GM18526 (cell line): ENCODE data around the gene BAD.

Experiments used
- POLR2A ChIP-seq: IDR thresholded peaks from 3 replicates; pipeline ENCODE4 v1.6.1; 2011; ENCODE audit not compliant: insufficient read length; ENCODE audit errors: extremely low read depth

Gene BAD

DNA sequence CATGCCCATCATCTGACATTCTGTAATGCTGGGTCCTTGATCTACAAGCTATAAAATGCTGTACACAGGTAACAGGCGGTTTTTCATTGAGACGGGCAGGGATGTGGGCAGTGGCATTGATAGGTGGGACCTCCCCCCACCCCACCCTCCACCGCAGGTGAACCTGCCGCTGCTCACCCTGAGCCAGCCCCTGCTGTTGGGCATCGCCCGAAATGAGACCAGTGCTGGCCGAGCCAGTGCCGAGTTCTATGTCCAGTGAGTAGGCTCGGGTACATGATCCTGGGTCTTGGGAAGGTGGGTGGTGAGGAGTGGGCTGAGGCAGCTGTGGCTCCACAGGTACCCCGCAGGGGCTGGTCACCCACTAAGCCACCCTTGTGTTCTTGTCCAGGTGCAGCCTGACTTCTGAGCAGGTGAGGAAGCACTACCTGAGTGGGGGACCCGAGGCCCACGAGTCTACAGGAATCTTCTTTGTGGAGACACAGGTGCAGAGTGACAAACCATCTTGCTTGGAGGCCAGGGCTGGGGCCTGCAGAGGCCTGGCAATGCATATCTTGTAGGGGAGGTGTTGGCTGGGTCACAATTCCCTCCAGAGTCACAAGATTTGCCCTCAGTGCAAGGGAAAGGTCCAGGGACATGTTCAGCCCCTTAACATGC lies 55.2 kb downstream of the BAD start:
- no peak for TF ChIP-seq POLR2A

DNA sequence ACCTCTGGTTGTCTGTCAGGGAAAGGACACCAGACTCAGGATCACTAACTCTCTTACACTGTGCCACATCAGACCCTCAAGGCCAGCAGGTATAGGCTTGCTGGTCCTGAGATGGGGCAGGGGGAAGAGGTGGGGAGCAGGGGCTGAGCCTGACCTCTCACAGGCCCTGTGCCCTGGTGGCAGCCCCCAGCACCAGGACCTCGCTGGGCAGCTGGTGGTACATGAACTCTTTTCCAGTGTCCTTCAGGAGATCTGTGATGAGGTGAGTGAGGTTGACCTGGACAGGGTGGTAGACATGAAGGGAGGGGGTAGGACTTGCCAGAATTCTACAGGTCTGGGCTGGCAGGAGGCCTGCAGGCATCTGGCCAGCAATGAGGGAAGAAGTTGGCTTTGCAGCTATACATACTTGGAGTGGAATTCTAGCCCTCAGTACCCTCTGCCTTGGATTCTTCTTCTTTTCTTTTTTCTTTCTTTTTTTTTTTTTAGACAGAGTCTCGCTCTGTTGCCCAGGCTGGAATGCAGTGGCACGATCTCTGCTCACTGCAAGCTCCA lies 57.0 kb downstream of the BAD start:
- TF ChIP-seq POLR2A: no peak

DNA sequence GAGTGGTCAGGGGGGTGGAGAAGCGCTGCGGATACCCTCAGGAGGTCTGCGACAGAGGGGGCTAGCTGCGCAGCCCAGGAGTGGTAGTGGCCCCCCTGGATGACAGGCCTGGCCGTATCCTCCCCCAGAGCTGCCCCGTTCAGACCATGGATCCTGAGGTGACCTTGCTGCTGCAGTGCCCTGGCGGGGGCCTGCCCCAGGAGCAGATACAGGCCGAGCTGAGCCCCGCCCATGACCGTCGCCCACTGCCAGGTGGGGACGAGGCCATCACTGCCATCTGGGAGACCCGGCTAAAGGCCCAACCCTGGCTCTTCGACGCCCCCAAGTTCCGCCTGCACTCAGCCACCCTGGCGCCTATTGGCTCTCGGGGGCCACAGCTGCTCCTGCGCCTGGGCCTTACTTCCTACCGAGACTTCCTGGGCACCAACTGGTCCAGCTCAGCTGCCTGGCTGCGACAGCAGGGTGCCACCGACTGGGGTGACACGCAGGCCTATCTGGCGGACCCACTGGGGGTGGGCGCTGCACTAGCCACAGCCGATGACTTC lies 57.9 kb downstream of the BAD start:
- no peak for TF ChIP-seq POLR2A

DNA sequence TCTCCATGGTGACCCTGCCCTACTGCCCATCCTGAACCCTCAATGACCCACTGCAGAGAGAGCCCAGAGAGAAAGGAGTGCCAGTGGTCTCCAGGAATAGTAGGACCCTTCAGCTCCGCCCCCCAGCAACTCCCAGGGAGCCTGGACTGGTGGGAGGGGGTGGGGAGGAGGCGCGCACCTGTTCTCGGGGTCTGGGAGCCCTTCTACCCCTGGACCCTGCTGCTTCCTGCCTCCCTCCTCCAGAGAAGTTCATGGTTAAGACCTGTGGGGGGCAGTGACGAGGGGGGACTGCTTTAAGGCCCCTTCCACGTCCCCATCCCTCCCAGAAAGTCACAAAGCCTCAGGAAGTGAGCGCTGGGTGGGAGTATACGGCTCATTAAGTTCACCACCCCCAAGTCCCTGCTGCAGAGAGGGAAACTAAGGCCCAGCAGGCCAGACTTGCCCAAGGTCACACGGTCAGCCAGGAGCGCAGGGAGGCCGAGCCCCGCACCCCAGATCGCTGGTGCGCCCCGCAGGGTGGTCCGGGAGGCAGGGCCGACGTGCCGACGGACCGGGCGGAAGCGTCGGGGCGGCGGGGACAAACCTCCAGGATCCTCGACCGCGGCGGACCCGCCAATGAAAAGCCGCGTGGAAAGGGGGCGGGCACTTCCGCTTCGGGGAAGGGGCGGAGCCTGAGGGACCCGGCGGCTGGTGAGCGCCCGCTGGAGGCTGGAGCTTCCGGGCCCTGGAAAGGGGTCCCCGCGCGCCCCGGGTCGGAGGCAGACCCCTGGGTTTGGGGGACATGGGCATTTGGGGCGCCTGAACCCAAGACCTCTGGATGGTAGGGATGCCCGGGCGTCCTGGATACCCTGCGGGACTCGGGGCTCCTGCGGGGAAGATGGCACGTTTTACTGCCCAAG lies 58.6 kb downstream of the BAD start, which contains the start of the genes NUDT22 and TRPT1:
NUDT22 (plus strand) TSS at position 667 of the 899 bp plus-strand sequence. CDS start 379 bp downstream, outside the sequence.
TRPT1 (minus strand) TSS at position 579 of the 899 bp plus-strand sequence; CDS start at position 253, 326 bp downstream.
- peak; percentile 80 for TF ChIP-seq POLR2A

DNA sequence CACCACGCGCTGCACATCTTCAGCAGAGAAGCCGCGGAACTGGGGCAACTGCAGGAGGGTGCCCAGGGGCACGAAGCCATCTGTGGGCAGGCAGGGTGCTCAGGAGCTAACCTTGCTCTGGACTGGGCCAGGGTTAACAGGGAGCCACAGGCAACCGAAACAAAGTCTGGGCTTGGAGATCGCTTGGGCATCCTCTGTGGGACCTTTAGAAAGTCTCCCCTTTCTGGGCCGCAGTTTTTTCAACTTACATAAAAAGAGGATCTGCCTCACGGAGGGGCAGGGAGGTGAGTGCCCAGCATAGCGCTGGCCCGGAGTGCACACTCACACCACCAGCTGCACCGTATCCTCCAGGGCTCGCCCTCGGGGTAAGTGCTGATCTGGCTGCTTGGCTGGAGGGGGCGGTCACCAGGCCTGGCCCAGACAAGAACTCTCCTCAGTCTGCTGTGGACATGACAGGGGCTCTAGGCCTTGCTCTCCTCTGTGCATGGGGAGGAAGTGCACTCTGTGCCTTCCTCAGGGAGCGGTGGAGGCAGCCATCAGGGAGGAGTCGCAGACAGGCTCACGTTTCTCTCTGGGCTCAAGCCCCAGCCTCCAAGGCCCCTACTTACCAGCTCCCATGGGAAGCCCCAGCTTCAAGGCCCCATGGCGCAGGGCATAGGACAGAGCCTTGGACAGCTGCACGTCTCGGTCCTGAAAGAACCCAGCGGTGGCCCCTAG lies 59.4 kb downstream of the BAD start:
- TF ChIP-seq POLR2A: no peak

DNA sequence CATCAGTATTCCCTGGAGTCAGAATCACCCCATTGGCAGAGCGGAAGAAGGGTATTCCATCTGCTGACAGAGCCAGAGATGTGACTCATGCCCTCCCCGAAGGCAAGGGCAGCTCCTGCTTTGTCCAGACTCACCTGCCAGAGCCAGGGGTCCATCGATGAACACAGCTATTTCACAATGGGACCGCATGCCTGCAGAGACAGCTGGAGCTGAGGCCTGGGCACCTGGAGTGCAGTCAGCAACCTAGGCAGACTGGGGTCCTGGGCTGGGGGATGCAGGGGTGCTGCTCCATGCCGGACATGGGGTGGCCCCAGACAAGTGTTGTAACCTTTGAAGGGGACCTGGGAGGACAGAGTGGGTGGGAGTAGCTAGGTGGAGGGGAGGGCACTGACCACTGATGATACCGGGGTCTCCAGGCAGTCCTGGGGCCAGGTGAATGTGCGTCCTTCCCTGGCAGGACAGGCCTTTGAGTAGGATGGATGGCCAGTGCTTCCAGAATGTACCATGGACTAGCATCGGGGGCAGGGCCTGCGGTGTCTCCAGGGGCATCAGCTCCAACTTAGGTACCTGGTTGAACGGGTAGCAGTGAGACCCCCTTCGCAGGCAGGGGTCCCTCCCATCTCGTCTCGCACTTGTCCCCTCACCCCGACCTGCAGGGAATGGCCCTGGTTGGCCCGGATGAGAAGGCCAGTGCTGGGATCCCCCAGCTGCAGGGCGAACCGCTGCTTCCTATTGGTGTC lies 60.1 kb downstream of the BAD start:
- peak; percentile 24 for TF ChIP-seq POLR2A

DNA sequence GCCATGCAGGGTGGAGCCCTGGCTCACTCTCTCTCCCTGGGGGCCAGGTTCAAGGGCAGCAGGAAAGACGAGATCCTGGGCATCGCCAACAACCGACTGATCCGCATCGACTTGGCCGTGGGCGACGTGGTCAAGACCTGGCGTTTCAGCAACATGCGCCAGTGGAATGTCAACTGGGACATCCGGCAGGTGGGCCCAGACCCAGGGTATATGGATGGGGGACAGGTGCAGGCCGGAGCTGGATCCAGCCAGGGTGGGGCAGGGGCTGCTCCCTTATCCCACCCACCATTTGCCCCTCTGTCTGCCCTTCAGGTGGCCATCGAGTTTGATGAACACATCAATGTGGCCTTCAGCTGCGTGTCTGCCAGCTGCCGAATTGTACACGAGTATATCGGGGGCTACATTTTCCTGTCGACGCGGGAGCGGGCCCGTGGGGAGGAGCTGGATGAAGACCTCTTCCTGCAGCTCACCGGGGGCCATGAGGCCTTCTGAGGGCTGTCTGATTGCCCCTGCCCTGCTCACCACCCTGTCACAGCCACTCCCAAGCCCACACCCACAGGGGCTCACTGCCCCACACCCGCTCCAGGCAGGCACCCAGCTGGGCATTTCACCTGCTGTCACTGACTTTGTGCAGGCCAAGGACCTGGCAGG lies 61.3 kb downstream of the BAD start:
- TF ChIP-seq POLR2A: no peak

DNA sequence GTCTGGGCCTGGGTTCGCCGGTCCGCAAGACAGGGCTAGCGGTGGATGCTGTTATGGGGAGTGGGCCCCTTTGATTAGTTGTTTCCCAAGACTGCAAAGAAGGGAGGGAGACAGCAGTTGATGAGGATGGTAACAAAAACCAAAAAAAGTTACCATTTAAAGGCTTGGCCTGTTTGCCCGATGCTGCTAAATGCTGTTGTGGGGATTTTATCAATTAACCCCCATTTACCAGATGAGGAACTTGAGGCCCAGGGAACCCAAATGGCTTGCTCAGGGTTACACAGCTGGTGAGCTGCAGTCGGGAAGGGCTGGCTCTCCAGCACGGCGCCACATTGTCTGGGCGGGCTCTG lies 61.8 kb downstream of the BAD start:
- TF ChIP-seq POLR2A: no peak

DNA sequence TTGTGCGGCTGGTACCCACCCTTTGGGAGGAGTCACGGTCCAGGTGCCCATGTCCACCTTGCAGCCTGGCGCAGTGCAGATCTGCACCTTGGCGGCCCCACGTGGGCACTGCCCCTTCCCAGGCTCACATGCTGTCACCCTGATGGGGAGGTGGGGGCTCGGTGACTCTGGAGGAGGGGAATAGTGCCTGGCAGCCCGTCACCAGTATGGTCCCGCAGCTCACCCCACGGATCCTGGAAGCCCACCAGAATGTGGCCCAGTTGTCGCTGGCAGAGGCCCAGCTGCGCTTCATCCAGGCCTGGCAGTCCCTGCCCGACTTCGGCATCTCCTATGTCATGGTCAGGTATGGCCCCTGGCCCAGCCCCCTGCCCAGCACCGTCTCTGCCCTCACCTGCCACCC lies 63.7 kb downstream of the BAD start:
- peak; percentile 3 for TF ChIP-seq POLR2A

DNA sequence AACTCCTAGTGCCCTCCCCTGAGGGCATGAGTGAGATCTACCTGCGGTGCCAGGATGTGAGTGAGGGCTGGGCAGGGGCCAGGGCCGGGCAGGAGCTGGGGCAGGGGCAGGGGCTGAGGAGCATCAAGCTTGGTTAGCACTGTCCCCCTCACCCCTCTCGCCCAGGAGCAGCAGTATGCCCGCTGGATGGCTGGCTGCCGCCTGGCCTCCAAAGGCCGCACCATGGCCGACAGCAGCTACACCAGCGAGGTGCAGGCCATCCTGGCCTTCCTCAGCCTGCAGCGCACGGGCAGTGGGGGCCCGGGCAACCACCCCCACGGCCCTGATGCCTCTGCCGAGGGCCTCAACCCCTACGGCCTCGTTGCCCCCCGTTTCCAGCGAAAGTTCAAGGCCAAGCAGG lies 64.2 kb downstream of the BAD start:
- peak; percentile 5 for TF ChIP-seq POLR2A
